GM06990 (cell line): ENCODE data around the gene SSTR3.

ENCODE experiments used
- DNase-seq: peaks from one replicate; pipeline ENCODE4 v3.0.0-alpha.2; 2011; ENCODE audit not compliant: insufficient read length; ENCODE audit errors: extremely low read depth
- H3K27me3 ChIP-seq: replicated peaks from 2 replicates; pipeline ENCODE4 v1.6.0; 2011; ENCODE audit warnings: low read length; ENCODE audit not compliant: control insufficient read depth, insufficient read depth
- H3K36me3 ChIP-seq: 2 replicates; pipeline ENCODE4 v1.5.1; 2011; ENCODE audit warnings: low read length; ENCODE audit not compliant: control insufficient read depth, insufficient read depth
- H3K4me3 ChIP-seq: replicated peaks from 2 replicates; pipeline ENCODE4 v1.5.1; 2011; ENCODE audit warnings: low read depth, mild to moderate bottlenecking, control low read depth, low read length
- CTCF ChIP-seq: IDR thresholded peaks from 2 replicates; pipeline ENCODE4 v1.5.1; 2011; ENCODE audit warnings: low read length, control low read depth, mild to moderate bottlenecking, inconsistent platforms; ENCODE audit not compliant: insufficient read depth, poor library complexity, severe bottlenecking

Gene SSTR3

GRCh38 chr22:37226087-37226486 is 13.8 kb upstream of the SSTR3 start:
- Histone ChIP-seq H3K36me3 (peaks cover 43% of the 10 kb centered on the region), H3K4me3 (no peak overlapping the region), H3K27me3 (no peaks in the 10 kb centered on the region)
- TF ChIP-seq CTCF, result no peak
- DNase-seq, result no peak

GRCh38 chr22:37225481-37225880 is 13.2 kb upstream of the SSTR3 start:
- no peak for DNase-seq
- H3K4me3 ChIP-seq, result no peak overlapping the region
- H3K27me3 ChIP-seq, result no peaks in the 10 kb centered on the region
- TF ChIP-seq CTCF, result peak; percentile 15
- H3K36me3 ChIP-seq, result peaks cover 41% of the 10 kb centered on the region

GRCh38 chr22:37224757-37225420 is 12.6 kb upstream of the SSTR3 start:
- Histone ChIP-seq H3K36me3 (peaks cover 41% of the 10 kb centered on the region), H3K27me3 (no peaks in the 10 kb centered on the region), H3K4me3 (no peak overlapping the region)
- no peak for TF ChIP-seq CTCF
- no peak for DNase-seq

- no peak for TF ChIP-seq CTCF
- Histone ChIP-seq H3K36me3 (peaks cover 35% of the 10 kb centered on the region), H3K27me3 (no peaks in the 10 kb centered on the region), H3K4me3 (no peak overlapping the region)
- peak; percentile 44 for DNase-seq
Measured at GRCh38 chr22:37223965-37224551, 11.8 kb upstream of the SSTR3 start.

- Histone ChIP-seq H3K27me3 (no peaks in the 10 kb centered on the region), H3K36me3 (peaks cover 21% of the 10 kb centered on the region), H3K4me3 (no peak overlapping the region)
- peak; percentile 52 for DNase-seq
- no peak for TF ChIP-seq CTCF
Measured at GRCh38 chr22:37222440-37222971, 10.2 kb upstream of the SSTR3 start.
